ENCODE results near the gene MAPK12.

DNA sequence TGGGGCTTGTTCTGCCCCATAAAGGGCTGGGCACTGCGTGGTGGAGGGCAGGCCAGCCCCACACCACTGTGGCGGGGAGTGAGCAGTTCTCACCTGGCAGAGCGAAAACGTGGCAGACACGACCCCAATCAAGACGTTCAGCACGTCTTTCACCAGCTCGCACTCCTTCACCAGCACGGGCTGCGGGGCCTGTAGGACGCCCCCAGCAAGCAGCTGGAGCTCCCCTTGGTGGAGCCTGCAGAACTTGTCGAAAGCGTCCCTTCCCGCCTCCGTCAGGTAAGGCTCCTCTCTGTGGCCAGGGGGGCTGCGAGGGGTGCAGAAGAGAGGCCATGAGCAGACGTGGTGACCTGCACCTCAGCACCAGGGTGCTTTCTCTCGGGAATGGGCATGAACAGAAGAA is 28.3 kb downstream of the MAPK12 start:
- TF ChIP-seq POLR2AphosphoS5 (IDR thresholded peaks at IDR 0.05; ENCODE audit: low read depth, low read length), result no peak
- no peak for TF ChIP-seq PAX5 (IDR thresholded peaks at IDR 0.05; ENCODE audit: insufficient read depth, low read length, severe bottlenecking)
